GM10248 (cell line): Measurements from ENCODE around the gene RPL36A.

Experiments
- CTCF ChIA-PET: fragments of 300-600 bp; sonication (Branson Sonifier 250); formaldehyde crosslinking; extraction: SDS; loops from one replicate; lab custom pipeline; 2021; ENCODE audit warnings: antibody characterized with exemption; lab: Yijun Ruan, JAX
- POLR2A ChIA-PET: fragments of 350-650 bp; sonication (Branson Sonifier 250); formaldehyde crosslinking; extraction: SDS; loops from one replicate; lab custom pipeline; 2020; ENCODE audit warnings: antibody characterized with exemption; lab: Yijun Ruan, JAX
- DNase-seq: peaks from one replicate; pipeline ENCODE4 v3.0.0; 2012; ENCODE audit errors: extremely low spot score
- TF ChIP-seq, protein P1 (sequence below): IDR thresholded peaks from 2 replicates; pipeline ENCODE4 v1.5.1; 2012; ENCODE audit warnings: mild to moderate bottlenecking, low read depth; ENCODE audit errors: extremely low read depth, missing control alignments, control extremely low read depth

Gene RPL36A

DNA sequence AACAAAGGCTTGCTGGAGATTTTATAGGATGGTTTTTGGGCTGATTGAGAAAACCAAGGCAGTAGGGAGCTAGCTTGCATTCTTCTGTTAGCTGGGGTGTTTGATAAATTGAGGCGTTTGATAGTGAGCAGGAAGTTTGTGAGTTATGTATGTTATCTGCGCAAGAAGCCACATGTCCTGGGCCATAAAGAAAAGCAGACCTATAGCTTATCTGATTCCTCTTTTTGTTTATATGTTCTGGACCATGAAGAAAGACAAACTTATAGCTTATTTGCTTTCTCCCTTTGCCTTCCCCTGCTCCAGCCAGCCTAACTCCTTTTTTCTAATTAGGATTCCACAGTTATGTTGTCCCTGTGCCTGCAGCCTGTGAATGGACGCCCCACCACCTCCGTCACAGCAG is 26.4 kb downstream of the RPL36A start:
- CTCF ChIA-PET: interaction anchor here (1.5 to 5.0 kb wide), 4 partner anchors 8 to 385 kb away, joined by 4 to 24 read pairs (median 4); no protein-coding TSS in a partner anchor
- DNase-seq: no peak
- TF ChIP-seq, protein P1, sequence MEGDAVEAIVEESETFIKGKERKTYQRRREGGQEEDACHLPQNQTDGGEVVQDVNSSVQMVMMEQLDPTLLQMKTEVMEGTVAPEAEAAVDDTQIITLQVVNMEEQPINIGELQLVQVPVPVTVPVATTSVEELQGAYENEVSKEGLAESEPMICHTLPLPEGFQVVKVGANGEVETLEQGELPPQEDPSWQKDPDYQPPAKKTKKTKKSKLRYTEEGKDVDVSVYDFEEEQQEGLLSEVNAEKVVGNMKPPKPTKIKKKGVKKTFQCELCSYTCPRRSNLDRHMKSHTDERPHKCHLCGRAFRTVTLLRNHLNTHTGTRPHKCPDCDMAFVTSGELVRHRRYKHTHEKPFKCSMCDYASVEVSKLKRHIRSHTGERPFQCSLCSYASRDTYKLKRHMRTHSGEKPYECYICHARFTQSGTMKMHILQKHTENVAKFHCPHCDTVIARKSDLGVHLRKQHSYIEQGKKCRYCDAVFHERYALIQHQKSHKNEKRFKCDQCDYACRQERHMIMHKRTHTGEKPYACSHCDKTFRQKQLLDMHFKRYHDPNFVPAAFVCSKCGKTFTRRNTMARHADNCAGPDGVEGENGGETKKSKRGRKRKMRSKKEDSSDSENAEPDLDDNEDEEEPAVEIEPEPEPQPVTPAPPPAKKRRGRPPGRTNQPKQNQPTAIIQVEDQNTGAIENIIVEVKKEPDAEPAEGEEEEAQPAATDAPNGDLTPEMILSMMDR: no peak
- POLR2A ChIA-PET: no interaction called here

DNA sequence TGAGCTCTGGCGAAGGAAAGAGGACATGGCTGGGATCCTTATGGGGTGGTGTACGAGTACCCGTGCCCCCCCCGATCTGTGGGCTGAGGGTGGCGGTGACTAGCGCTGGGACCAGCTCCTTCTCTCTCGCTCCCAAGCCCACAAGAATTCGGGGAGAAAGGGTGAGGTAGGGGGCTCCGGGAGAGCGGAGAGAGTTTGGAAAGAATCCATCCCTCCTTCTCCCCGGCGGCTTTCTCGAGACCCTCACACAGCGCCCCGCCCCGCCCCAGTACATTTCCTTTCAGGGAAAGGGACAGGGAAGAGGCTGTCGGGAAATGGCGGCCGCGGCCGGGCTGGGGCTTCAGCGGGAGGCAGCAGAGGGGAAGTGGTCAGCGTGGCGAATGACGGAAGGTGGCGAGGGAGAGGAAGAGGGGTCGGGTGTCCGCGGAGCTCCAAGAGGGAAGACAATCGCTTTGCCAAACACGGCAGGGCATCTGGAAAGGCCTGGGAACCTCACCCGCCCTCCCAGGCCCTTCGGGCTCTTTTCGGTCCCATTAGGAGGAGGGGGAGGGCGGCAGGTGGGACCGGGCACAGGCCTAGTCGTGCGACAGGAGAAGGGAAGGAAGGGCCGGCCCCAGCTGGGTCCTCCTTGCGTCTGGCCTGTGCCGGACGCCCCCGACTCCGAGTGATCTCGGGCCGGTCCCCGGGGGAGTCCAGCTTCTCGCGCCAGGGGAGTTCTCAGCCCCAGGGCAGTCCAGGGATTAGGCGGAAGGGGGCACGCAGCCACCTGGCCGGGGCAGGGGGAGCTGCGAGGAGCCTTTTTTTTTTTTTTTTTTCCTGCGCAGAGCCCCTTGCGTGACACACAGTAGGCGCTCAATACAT is 27.4 kb downstream of the RPL36A start:
- TF ChIP-seq, protein P1: no peak
- POLR2A ChIA-PET: interaction anchor here (0.7 to 1.0 kb wide), 4 partner anchors 28 to 509 kb away, joined by 3 to 10 read pairs (median 4); partner anchors contain the start of gene RPL36A
- CTCF ChIA-PET: interaction anchor here (1.5 to 1.7 kb wide), 2 partner anchors 9 to 384 kb away, joined by 4 read pairs; no protein-coding TSS in a partner anchor
- DNase-seq: peak; percentile 37

GRCh38 chrX:101419489-101419888 is 28.7 kb downstream of the RPL36A start:
- no peak for DNase-seq
- TF ChIP-seq, protein P1: no peak
- ChIA-PET POLR2A (no interaction called here), CTCF (no interaction called here)

- ChIA-PET POLR2A (no interaction called here), CTCF (interaction anchor here (0.7 to 1.5 kb wide), 2 partner anchors 12 to 15 kb away, joined by 3 to 10 read pairs; no protein-coding TSS in a partner anchor)
- TF ChIP-seq, protein P1: no peak
- no peak for DNase-seq
These were observed 37.1 kb downstream of the RPL36A start for GRCh38 chrX:101427954-101428353.

DNA sequence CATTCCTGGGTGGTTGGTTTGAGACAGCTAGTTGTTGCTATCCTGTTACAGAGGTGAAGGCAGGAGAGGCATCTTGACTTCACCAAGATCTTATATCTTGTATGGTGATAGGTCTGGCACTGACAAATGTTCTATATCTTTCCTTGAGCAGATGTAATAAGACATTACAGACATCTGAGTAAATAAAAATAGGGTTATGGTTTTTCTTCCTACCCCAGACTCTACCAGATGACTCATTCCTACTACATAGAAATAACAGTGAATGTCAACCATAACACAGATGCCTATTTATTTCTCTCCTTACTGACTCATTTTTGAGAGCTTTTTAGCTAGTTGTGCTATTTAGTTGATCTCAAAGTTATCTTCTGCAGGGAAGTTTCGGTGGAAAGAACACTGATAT is 39.1 kb downstream of the RPL36A start:
- CTCF ChIA-PET: no interaction called here
- POLR2A ChIA-PET: no interaction called here
- DNase-seq: no peak
- TF ChIP-seq, protein P1: no peak

GRCh38 chrX:101430457-101431078 is 39.8 kb downstream of the RPL36A start:
- TF ChIP-seq, protein P1: no peak
- no peak for DNase-seq
- POLR2A ChIA-PET: no interaction called here
- CTCF ChIA-PET: no interaction called here
